NCI-H1417 (cell line): ENCODE data around the gene KRTAP5-5.
"Not testable (repeated sequence)": the region's sequence is repeated elsewhere in the genome, so short reads cannot be mapped to it uniquely, and the experiment has no call there.

Experiments
- DNase-seq, 3 experiments: peaks; one replicate each; lab custom pipeline; 2025; lab: John Stamatoyannopoulos, UW

The KRTAP5-5 gene

DNA sequence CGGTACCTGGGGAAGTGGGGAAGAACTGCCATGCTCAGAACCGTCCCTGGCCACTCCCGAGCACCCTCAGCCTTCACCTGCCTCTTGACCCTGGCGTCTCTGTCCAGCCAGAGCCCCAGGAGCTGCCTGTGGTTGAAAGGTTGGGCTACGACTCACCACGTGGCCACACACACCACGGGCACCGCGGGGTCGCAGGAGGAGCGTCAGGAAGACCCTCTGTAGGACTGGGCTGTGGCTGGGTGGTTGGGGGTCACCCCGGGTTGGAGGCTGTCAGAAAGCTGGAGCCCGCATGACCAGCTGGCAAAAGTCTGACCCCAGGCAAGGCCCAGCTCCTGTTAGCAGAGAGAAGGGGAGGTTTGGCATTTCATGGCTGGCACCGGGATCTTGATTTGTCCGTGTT lies 11.5 kb downstream of the KRTAP5-5 start:
- DNase-seq: no peak

DNA sequence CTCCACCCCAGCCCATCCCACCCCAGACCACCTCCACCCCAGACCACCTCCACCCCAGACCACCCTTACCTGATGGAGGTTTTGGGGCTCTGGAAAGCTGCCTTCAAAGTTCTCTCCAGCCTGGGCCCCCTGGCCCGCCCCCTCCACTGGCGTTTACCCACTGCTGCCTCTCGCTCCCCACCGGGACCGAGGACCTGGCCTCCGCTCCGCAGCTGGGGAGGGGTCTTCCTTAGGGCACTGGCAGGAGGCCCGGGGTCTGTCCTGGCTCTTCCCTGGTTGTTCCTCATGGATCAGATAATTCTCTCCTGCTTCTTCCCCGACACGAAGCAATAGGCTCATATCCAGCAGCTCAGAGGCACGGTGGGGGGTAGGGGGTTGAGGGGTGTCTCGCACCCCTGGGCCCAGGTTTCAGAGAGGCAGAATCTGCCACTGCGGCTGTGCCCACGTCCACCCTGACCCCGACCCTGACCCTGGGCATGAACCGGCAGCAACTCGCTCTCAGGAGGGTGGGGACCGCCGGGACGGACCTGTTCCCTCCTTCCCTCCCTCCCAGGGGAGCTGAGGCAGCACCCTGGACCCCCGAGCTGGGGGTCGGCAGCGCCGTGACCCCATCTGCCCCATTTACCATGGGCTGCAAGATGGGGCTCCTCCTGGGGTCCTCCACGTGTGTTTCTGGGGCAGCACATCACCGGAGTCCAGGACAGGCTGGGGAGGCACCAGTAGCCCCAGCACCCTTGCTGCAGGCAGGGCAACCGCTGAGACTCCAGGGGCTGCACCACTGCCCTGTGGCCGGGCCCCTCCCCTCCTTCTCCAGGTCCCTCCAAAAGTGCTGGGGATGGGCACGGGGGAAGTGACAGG lies 12.9 kb downstream of the KRTAP5-5 start:
- no peak for DNase-seq

DNA sequence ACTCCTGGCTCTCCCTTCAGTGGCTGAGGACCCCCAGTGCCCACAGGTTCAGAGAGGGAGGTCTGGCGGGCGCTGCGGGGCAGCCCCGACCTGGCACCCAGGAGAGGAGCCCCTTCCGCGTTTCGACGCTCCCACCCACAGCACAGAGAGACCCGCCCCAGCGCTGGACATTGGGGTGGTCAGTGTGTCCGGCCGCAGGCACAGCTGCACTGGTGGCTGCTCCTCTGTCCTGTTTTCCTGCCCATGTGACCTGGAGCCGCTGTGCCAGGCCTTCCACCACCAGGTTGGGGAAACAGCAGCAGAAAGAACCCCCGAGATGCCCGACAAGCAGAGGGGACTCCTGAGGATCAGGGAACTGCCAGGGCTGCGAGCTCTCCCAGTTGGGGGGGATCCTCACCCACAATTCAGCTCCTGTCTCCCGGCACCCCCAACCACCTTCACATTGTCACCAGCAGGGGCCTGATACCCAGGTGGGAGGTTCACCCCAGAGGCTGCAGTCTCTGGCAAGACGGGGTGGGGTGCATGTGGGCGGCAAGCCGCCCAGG lies 13.6 kb downstream of the KRTAP5-5 start:
- DNase-seq: no peak

DNA sequence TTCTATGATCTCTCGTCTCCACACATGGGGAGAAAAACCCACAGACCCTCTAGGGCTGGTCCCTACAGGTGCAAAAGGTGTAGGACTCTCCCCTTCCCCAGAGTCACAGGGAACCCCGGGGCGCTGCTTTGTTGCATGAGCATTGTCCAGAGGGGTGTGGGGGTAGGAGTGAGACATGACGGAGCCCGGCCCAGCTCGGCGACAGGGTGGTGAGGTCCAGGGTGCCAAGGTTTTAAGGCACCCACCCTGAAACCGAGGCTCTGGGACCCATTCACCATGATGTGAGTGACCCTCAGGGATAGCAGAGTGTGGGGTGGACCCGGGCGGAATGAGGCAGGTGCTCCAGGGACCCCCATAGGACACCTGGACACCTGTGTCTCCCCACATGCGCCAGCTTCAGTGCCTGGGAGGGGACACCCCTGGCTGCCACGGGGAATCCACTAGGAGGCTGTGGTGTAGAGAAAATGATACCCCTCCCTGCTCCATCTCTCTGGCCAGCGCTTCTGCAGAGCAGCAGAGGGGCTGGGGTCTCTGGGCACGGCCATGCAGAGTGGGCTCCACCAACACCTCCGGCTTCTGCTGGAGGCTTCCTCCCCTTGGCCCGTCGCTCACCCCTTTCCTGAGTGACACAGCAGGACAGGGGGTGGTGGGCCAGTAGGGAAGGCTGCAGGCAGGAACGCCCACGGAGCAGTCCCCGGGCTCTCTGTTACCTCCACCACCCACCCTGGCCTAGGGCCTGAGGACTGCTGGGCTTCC lies 15.2 kb downstream of the KRTAP5-5 start:
- DNase-seq: no peak

DNA sequence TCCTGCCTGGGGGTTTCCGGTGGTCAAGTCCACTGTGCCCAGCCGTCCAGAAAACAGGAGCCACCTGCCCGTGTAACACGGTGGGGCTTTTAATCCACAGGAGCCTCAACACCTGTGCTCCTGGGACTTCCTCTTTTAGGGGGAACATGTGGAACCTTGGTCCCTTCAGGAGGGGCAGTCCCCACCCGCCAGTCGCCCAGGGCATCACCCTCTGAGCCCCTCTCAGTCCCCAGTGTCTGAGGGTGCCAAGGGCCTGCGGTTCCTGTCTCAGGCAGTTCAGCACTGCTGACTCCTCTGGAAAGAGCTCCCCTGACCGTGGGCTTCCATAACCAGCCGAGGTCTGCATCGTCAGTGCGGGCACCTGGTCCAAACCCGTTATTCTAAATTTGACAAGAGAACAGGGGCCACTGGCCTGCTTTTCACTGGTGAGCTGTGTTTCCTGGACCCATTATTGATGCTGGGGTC lies 15.8 kb downstream of the KRTAP5-5 start:
- DNase-seq: no peak

DNA sequence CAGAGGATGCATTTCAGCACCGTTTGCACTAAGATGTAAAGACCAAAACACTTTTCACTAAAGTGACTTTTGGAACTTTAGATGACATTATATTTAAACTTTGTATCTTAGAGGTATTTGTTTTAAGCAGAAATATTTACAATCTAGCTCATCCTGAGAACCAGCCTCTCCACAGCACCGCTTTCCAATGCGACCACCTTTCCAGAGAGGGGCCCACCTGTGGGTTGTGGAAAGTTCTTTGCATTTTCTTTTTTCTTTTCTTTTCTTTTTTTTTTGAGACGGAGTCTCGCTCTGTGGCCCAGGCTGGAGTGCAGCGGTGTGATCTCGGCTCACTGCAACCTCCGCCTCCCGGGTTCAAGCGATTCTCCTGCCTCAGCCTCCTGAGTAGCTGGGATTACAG lies 17.0 kb downstream of the KRTAP5-5 start:
- DNase-seq: not testable (repeated sequence)

DNA sequence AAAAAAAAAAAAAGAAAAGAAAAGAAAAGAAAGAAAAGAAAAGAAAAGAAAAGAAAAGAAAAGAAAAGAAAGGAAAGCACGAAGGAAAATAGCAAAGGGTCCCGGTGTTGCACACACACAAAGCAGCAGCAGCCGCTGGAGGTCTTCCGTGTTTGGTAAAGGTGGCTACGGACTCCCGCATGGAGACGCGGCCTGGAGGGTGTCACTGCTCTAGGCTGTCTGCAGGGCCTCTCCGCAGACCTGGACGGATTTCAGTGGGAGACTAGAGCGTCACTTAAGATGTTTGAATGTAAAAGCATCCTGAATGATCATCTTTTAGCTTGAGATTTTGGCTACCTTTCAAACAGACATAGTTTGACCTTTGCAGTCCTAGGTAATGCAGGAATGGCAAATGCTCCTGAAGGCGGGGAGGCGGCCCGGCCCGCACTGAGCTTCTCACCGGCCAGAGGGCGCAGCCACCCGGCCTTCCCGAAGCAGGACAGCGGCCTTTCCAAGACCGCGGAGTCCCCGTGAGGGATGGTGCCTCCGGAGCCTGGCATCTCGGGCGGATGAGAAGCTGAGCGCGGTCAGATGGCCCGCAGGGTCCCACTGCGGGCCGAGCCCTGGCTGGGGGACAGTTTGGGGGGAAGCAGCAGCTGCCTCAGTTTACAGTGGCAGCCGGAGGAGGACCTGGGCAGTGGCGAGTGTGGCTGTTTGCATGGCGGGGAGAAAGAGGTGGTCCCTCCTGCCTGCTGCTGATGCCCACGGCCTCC lies 18.5 kb downstream of the KRTAP5-5 start:
- DNase-seq: no peak

DNA sequence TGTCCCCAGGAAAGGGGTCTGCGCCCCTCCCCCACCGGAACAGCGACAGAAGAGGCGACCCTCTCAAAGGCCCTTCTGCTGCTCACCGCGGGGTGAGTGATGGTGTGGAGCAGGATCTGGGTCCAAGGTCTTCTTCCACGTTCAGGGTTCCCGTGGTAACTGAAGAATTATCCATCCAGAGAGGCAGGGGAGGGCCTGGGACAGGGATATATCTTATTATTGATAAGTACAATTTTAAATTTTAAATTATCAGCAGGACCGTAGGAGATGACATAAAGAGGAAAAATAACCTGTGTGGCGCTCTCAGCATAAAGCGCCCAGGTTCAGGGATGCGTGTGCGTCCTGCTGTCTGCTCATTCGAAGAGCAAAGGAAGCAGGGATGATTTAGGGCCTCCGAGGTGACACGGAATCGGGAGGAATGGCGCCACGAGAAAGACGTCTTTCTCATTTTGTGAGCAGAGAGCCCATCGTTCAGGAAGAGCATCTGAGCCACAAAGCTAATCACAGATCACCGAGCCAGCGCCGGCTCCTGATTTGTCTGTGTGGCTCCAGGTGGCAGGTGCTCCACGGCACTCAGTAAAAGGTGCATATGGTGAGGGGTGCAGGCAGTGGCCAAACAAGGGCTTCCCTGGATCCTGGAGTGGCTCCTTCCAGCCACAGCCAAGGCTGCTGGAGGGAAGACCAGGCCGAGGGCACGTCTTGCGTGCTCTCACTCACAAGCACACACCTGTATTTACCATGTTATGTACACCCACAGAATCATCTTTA lies 19.3 kb downstream of the KRTAP5-5 start:
- DNase-seq: peak in 2 of 3 experiments; percentile 29 to 49

DNA sequence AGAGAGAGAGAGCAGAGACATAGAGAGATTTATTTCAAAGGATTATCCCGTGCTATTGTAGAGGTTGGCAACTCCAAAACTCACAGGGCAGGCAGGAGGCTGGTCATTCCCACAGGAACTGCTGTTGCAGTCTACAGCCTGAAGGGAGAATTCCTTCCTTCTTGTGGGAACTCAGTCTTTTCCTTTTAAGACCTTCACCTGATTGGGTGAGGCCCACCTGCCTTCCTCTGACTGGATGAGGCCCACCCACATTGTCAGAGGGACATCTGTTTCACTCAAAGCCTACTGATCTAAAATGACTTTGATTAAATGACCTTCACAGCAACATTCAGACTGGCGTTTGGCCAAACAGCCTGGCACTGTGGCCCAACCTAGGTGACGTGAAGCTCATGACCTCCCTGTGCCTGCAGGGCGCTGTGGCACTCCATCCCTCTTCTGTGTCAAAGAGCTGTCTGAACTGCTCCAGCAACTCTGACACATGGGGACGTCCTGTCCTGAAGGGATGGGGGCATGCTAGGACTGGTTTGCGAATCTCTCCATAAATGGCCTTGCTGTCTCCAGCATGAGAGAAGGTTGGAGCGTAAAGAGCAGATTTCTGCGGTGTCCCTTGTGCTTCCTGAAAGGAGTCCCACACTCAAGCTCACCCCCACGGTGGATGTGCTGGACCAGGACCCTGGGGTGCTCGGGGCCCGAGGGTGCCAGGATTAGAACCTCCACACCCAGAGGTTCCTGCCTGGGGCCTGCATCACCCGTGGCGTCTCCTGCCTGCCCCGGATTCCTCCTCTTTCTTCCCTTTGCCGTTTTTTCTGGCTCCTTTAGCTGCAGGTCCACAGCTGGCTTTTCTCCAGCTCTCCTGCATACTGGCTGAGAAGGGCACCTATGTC lies 20.7 kb downstream of the KRTAP5-5 start:
- DNase-seq: no peak

DNA sequence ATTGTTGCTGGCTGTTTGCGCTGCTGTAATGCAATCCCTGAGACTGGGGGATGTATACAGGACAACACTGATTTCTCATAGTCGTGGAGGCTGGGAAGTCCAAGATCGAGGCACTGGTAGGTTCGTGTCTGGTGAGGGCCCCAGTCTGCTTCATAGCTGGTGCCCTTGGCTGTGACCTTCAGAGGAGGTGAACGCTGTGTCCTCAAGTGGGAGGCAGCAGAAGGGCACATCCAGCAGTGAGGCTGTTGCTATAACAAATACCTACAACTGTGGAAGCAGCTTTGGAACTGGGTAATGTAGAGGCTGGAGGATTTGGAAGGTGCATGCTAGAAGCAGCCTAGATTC lies 21.3 kb downstream of the KRTAP5-5 start:
- no peak for DNase-seq

DNA sequence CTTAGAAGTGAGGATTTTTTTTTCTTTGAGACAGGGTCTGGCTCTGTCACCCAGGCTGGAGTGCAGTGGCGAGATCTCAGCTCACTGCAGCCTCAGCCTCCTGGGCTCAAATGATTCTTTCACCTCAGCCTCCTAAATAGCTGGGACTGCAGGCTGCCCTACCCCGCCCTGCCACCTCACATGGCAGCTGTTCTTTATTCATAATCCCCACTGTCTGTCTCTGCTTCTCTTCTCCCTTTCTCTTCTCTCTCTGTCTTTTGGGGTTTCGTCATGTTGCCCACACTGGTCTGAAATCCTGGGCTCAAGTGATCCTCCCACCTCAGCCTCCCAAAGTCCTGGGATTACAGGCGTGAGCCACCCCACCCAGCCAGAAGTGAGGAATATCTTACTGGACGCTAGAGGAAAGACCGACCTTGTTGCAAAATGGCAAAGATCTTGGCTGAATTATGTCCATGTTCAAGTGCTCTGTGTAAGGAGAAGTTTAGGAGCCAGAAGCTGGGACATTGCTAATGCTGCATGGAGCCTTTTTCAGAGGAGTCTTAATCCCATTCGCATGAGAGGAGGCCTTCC lies 21.9 kb downstream of the KRTAP5-5 start:
- no peak for DNase-seq

DNA sequence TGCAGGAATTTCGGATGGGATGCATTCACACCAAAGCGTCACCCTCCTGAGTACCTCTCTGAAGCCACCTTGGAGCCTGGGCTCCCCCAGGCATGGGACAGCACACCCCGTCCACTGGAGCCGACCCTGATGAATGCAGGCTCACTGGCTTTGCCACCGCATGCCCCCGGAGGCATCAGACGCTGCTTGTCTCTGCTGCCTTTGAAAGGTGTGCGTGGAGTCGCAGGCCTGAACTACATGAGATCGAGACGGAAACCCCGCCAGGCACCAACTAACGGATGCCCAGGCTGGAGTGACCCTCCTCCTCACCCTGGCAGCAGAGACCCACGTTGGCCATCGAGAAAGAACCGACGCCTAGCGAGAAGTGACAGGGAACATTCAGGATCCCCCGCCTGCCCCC lies 22.5 kb downstream of the KRTAP5-5 start:
- no peak for DNase-seq

DNA sequence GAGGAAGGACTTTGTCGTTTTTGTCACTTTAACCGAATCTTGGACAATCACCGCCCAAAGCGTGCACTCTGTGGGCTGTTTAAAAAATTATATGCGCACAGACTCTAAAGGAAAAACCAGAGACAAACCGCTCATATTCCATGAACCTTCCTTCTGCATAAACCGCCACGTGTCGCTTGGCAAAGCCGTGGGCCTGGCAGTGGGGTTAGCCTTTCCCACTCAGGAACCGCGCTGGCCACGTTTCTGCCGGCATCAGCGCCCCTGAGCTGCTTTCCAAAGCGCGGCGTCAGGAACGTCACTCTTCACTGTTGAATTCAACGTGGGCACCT lies 22.8 kb downstream of the KRTAP5-5 start:
- DNase-seq: no peak

DNA sequence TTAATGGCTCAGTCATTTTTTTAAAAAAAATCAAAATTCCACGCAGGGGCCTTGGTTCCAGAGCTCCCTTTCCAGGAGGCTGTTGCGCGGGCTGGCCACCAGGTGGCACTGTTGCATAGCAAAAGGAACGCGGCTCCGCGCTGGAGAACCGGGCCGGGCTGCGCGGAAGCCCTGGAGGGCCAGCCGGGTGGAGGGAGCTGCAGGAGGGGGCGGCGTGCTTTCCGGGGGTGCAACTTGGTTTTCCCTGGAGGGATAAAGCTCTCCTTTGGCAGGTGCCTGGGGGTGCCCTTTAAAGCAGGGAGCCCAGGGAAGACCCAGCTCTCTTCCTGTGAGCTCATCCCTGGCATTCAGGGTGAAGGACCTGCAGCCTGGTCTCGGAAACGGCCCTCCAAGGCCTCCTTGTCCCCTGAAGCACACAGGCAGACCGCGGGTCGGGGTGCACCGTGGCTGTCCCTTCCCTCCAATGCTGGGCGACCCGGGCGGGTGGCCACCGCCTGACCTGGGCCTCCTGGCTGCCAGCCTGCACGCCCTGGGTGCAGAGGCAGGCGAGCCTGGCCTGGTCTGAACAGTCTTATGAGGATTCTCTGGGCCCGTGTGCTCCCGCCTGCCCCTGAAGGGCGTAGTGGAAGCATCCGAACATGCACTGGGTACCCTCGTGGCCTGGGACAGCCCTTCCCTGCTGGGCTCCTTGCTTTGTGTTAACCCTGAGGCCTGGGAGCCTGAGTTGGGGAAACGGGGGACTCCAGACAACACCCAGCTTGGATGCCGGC lies 23.4 kb downstream of the KRTAP5-5 start:
- DNase-seq: peak; percentile 52 to 77 (median 65)

DNA sequence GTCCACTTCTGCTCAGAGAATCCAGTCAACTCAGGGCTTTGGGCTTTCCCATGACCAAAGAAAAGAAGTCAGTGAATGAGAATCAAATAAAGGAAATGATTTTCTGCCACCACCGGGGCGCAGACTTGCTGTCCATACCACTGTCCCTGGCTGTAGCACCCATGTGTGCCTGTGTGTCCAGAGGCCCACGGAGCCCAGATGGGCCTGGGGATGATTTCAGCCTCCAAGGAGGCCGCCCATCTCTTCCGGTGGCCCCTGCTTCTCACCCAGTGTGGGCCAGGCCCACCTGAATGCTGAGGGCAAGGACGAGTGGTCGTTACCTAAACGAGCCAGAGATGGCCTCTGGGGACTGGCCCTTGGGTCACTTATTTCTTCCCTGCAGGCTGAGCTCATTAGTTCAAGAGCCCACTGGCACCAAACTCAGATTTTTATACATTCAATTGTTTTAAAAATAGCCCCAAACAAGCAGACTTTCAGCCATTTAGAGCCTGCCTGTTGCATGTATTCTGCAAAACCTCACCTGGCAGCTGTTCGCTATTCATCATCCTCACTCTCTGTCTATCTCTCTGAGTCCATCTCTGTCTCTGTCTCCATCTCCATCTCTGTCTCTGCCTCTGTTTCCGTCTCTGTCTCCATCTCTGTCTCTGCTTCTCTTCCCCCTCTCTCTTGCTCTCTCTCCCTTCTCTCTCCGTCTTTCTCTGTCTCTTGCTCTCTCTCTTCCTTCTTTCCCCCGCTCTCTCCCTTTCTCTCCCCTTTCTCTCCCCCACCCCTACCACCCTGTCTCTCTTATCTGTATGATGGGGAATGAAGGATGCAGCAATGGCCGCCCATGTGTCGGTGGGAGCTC lies 24.2 kb downstream of the KRTAP5-5 start:
- DNase-seq: no peak

DNA sequence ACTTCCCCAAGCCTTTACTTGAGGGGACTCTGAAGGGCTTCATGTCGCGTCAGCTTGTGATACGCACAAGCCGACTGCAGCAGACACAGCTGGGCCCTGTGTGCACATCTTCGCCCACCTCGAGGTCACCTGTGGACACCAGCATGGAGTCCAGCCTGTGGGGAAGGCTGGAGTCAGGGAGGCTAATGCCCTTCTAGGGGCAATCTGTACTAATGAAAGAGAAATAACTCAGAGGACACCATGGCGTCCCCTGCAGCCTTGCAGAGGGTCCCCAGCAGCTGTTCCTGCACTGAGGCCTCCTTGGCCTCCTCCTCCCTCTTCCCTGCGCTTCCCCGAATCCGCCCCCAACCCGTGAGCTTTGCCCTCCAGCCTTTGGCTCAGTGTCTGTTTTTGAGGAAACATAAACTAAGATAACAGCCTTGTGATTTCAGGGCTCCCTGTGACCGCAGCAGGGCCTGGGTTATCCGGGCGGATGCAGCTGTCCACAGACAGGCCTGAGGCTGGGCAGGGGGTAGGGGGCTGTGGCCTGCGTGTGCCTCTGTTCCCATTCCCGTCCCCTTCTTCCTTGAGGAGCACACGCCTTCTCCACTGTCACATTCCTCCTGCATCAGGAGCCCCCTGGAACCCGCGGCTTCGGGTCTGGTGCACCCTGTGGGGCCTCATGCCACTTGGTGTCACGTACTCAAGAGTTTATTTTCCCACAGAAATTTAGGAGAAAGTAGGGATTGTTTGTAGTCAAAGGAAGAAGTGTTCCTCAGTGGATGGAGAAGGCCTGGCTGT lies 25.0 kb downstream of the KRTAP5-5 start:
- DNase-seq: no peak

DNA sequence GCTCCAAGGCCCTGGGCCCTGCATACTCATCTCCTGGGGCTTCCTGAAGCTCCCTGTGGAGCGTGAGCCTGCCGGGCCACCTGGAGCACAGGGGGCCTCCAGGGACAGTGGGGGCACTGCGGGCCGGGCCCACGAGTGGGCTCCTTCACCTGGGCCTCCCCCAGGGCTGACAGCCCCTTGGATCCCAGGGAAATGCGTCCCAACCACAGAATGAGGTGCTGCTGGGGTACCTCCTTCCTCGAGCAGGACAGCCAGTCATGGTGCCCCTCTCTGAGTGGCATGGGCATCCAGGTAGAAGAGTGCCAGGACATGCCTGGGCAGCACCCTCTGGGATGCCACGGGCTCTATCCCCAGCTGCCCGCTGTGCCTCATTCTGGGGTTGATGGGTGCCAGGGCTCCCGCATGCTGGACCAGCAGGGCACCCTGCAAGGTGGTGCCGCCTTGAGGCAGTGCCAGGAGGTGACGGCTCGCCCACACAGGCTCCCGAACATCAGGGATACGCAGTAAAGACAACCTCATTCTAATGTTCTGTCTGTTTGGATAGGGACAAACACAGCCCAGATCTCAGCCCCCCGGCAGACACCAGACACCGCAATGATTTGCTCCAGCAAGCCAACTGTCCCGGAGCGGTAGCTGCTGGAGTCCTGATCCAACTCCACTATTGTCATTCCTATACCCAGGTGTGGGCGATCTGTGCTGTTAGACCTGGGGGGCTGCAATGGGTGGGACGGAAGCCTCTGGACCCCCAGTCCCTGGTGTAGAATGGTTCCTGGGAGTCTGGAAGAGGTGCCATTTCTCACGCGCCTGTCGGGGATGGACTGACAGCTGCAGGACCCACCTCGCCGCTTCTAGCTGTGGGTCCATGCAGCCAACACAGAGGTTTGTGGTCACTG lies 25.8 kb downstream of the KRTAP5-5 start:
- no peak for DNase-seq
